Measurements from ENCODE around the gene MTCL1.
A peak's percentile ranks its signal among the peaks of the same experiment; 100 is the strongest.

MTCL1 gene

DNA sequence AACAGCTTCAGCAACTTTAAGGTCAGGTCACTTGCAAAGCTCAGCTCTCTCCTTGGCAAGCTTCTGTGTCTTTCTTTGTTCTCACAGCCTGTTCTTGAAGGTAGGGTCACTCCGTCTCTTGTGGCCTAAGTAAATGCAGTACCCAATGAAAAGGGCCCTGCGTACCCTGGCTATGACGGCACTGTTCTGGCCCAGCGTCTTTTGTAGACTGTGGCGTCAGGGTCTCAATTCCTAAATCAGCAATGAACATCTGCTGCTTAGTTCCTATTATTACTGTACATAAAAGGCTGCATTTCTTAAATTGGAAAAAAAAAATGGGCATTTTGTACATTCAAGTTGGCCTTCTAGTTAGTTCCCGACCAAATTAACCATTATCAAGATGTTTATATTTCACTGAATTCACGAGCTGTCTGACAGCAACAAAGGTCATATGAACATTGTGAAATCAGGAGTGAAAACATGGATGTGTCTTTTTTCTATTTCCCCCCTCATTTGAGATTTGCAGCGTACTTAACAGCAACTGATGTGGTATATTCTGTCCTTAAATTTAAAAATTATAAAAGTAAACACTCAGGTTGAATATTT lies 17.0 kb upstream of the MTCL1 start:
- DNase-seq (ENCODE audit: low read depth in 2 of 2): no peak

DNA sequence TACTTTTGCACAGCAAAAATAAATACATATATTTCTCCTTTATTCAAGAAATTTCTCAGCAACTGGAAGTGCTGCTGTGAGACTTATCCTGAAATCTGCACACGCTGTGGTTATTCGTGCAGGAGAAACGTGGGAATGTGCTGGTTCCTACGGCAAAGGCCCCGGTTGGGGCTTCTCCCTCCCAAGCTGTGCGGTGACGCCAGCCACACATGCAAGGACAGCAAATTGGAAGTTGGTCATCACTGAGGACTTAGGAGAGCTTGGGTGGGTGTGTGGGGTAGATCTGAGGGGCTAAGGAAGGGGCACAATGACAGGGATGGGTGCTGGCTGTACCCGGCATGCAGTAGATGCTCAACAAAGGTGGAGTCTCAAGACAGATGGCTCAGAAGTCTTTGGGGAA lies 16.5 kb upstream of the MTCL1 start:
- DNase-seq (ENCODE audit: low read depth in 2 of 2): no peak

DNA sequence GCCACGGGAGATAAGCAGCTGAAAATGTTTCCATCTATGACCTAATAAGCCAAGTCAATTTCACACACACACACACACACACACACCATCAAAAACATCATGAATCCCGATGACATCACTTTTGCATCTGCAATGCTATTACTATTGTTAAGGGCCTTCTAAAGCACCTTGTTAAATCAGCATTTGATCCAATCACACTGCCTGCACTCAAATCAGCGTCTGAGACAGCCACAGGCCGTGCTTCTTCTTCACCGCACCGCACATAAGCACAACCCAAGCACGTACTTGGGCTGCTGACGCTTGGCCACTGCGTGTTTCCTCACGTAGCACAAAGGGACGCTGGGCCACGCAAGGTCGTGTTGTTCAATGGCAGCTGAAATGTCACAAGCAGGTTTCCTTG lies 15.8 kb upstream of the MTCL1 start:
- no peak for DNase-seq (ENCODE audit: low read depth in 2 of 2)

DNA sequence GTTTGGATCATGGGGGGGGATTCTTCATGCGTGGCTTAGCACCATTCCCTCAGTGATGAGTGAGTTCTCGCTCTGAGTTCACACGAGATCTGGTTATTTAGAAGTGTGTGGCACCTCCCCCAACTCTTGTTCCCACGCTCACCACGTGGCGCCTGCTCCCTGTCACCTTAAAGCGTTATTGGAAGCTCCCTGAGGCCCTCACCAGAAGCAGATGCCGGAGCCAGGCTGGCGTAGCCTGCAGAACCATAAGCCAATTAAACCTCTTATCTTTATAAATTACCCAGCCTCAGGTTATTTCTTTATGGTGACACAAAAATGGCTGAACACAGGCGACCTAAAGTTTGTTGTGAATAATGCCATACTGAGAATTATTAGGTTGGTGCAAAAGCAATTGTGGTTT lies 10.5 kb upstream of the MTCL1 start:
- no peak for DNase-seq (ENCODE audit: low read depth in 2 of 2)

DNA sequence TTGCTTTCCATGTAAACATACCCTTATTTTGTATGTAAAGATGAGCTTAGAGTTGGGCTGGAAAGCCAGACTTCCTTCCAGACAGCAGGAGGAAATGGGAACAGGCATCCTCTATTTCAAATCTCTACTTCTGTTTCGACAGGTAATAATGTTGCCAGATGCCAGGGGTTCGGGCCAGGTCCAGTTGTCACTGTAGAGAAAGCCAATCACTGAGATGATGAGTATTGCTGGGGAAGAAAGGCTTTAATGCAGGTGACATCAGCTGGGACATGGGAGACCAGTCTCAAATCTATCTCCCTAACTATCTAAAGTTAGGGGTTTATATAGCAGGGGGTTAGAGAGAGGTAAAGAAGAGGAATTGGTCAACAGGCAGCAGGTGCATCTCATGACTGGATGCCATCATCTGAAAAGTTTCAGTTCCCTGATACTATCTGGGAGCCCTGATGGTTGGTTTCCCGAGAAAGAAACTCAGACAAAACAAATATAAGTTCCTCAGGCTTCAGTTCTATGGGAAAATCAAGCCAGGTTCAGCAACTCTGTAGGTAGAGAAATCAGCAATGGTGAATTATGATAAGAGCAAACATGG lies 9.3 kb upstream of the MTCL1 start:
- no peak for DNase-seq (ENCODE audit: low read depth in 2 of 2)

DNA sequence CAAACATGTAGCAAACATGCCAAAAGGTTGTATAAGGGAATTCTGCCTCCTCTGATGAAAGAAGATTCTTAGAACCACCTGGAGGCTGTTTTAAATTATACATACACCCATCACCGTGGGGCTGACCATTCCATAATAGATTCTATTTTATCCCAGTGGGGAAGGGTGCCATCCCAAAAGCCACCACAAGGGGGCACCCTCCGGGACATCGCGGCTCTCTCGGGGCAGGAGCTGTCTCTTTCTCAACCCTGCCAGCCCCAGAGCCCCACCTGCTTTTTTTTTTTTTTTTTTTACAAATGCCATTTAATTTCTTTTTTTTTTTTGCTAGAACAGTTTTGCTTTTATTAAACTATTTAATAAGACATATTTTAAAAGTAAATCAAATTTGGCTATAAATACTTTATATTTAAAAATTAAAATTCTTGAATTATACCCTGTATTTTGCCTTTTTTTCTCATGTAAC lies 8.6 kb upstream of the MTCL1 start:
- DNase-seq (ENCODE audit: low read depth in 2 of 2): peak; percentile 52 to 65

DNA sequence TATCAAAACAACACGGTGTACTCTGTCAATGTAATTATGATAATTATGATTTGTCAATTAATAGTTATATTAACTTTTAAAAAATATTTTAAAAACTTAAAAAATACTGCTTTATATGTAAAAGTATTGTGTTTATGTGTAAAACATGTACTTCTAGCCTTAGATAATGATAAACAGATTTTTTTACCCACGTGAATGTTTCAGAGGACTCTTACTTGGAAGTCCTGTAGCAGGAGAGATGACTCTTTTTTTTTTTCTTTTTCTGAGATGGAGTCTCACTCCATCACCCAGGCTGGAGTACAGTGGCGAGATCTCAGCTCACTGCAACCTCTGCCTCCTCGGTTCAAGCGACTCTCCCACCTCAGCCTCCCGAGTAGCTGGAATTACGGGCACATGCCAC lies 6.2 kb upstream of the MTCL1 start:
- DNase-seq (ENCODE audit: low read depth in 2 of 2): no peak

DNA sequence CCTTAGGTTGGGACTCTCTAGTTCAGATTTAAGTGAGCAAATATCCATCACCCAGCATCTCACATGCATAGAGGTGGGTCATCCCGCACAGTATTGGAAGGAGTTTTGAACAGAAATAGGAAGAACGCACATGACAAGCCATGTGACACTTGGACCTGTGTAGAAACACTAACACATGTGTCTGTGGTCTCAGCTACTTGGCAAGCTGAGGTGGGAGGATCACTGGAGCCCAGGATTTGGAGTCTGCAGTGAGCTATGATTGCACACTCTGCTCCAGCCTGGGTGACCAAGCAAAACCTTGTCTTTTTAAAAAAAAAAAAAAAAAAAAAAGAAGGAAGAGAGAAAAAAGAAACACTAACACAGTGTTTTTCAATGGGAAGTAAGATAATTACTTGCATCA lies 5.4 kb upstream of the MTCL1 start:
- DNase-seq (ENCODE audit: low read depth in 2 of 2): no peak

DNA sequence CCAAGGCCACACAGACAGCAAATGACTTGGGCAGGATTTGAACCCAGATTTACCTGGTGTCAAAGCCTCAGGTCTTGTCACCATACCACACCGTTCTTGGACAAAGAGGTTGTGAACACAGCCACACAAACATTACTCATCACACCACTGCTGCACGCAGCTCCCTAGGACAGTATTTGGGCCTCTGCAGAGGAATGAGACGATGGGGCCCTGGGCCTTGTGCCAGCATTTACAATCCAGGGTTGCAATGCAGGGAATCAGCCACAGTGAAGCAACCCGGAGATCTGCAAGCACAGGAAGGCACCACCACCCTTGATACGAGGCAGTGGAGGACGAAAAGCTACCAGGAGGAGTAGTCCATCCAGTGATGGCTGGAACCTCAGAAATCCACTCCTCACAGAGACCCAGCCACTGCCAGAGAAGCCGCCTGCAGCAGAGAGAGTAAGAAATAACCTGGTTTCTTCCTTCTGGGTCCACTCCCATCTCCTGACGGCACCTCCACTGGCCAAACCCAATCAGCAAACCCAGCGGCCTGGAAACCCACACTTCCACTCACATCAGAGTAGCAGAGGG lies 3.7 kb upstream of the MTCL1 start:
- no peak for DNase-seq (ENCODE audit: low read depth in 2 of 2)

DNA sequence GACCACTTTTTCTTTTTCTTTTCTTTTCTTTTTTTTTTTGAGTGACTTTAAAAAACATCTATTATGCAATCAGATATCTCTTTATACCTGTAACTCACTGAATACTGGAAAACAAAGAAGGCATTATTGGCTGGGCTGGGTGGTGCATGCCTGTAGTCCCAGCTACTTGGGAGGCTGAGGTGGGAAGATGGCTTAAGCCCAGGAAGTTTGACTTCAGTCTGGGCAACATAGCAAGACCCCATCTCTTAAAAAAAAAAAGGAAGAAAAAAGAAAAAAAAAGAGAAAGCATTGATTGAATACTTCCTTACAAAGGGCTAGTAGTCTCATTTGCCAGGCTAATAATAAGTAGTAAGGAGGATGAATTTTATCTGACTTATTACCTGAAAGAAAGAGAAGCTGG lies 2.7 kb upstream of the MTCL1 start:
- no peak for DNase-seq (ENCODE audit: low read depth in 2 of 2)

DNA sequence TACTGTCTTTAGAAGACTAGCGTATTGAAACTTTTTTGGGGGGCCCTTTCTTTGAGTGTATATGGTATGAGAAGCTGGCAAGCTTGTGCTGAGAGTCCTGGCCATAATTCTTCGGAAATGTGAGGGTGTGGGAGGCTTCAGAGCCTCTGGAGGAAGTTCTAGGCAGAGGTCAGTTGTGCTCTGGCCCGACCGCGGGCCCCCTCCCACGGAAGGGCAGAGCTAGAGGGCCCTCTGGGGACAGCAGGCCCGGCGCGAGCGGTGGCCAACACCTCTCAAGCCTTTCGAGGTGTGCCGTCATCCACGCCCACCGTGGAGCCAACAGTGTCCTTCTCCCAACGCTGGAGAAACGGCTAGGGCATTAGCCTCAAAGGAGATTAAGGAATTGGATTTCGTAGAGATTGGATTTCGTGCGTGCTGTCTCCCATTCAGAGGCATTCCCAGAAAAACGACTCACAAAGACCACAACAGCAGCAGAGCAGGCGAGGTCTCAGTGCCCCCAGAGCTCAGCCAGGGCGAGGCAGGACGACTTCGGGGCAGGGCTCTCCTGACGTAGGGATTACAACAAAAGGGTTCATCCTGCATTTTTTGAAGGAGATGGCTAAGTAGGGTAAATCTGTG lies 2.2 kb upstream of the MTCL1 start:
- no peak for DNase-seq (ENCODE audit: low read depth in 2 of 2)

DNA sequence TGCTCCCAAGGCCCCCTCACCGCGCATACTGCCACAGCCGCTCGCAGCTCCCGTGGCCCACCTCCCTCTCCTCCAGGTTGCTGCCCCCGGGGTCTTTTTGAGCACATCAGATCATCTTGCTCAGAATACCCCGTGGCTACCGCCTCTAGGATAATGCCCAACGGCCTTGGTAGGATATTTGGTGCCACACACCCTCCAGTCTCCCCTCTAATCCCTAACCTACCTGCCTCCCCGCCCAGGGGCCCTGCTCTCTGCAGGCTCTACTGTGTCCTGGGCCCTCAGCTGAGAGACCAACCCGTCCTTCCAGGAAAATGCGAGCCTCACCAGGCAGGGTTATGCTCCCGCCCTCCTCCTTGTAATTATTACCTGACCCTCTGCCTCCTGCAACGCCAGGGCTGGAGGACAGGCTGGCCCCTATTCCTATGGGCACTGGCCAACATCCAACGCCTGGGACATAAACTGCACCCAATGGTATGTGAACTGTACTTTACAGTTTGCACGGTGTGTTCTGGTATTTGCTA lies 1.5 kb upstream of the MTCL1 start:
- no peak for DNase-seq (ENCODE audit: low read depth in 2 of 2)

DNA sequence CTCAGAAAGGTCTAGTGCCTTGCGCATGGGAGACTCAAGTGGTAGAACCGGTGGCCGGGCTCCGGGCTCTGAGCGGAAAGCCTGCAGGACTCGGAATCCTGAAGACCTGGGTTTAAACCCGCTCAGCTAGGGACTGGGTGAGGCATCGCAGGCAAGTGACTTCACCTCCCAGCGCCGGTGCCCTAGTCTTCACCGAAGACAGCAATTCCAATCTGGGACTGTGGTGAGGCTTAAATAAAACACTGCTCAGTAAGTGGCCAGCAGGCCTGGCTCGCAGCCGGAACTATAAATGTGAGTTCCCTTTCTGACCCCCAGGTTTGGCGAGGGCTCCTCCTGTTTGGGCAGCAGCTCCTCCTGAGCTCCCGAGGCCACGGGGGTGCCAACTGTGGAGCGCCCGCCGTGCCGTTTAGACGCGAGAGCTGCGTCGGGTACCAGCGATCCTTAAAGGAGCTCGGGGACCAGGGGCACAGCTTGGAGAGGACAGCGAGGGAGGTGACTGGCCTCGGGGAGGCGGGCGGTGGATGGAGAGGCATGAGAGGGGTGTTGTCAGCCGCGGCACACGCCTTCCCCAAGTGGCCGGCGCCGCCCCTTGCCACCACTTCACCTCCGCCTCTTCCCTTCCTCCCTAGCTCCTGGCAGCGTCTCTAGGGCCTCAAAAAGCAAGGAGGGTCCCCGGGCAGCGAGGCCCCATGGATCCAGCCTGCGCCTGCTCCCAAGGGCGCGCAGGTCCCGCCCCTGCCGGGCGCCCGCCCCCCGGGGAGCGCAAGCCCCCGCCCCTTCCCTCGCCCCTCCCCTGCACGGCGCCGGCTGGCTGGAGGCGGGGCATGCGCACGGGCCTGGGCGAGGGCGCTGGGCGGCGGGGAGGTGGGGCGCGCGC lies 757 bp upstream of the MTCL1 start:
- DNase-seq (ENCODE audit: low read depth in 2 of 2): peak; percentile 64 to 79

DNA sequence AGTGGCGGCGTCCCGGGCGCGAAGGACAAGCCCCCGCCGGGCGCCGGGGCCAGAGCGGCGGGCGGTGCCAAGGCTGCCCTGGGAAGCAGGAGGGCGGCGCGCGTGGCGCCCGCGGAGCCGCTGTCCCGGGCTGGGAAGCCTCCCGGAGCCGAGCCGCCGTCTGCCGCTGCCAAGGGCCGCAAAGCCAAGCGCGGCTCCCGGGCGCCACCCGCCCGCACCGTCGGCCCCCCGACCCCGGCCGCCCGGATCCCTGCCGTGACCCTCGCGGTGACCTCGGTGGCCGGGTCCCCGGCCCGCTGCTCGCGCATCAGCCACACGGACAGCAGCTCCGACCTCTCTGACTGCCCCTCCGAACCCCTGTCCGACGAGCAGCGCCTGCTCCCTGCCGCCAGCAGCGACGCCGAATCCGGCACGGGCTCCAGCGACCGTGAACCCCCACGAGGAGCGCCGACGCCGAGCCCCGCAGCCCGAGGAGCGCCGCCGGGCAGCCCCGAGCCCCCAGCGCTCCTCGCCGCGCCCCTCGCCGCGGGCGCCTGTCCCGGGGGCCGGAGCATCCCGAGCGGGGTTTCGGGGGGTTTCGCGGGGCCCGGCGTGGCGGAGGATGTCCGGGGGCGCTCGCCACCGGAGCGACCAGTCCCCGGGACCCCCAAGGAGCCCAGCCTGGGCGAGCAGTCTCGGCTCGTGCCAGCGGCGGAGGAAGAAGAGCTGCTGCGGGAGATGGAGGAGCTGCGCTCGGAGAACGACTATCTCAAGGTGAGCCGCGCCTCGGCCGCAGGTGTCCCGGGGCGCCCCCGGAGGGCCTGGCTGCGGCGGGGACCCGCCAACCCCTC lies 820 bp downstream of the MTCL1 start:
- no peak for DNase-seq (ENCODE audit: low read depth in 2 of 2)

DNA sequence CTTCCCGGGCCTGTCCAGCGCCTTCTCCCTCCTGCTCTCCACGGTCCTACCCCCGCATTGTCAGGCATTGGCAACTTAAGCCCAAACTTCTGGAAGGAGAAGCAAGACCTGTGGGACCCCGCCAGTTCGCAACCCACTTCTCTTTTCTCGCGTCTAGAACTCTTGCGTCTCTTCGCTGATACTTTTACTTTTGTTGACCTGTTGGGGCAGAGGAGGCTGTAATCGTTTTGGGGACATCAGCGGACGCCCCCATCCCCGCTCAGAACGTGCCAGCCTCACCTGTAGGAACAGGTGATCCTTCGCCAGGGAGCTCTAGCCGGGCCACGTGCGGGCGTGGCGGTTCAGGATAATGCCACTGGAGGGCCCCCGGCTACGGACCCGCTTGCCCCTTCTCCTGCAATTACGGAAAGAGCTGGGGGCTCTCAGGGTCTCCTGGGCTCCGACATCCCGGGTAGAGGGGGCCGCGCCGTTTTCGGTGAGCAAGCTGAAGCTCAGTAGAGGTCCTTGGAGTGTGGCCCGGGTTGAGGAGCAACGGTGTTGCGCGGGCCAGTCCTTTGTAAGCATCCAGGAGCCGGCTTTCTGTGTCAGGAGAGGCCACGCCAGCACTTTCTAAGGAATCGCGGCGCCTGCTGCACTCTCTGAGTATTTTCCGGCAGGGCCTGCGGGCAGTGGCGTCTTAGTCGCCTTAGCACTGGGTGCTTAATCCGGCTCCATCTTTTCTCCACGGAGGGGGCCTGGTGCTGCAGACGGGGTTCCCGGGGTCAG lies 1.6 kb downstream of the MTCL1 start:
- no peak for DNase-seq (ENCODE audit: low read depth in 2 of 2)

DNA sequence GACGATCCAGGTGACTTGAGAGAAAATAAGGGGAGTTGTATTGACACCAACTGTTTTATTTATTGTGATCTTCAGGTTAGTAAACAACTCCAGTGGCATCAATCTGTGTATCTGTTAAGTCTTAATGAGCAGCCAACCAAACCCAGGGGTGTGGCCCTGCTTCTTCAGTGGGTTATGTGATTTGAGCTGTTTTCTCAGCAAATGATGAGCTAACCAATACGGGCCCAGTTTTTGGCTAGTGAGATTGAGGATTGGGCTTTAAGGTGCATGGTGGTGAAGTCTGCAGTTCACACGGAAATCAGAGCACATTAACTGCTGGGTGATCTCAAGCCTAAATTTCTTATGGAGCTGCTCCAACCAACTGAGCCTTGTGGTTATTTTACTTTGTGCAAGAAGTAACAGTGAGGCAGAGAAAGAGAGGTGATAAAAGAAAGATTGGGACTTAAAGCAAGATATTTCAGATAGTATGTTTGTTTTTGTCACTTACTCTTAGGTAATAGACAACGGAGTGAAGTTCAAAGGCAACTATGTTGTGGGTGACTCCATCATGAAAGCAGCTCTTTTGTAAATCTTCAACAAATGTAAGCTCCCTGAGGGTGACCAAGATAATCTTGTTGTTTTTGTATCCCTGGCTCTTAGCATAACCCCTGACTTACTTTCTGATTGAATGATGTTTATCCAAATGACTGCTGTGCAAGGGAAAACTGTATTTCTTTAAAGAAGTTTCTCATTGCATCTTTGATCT lies 2.4 kb downstream of the MTCL1 start:
- DNase-seq (ENCODE audit: low read depth in 2 of 2): no peak

DNA sequence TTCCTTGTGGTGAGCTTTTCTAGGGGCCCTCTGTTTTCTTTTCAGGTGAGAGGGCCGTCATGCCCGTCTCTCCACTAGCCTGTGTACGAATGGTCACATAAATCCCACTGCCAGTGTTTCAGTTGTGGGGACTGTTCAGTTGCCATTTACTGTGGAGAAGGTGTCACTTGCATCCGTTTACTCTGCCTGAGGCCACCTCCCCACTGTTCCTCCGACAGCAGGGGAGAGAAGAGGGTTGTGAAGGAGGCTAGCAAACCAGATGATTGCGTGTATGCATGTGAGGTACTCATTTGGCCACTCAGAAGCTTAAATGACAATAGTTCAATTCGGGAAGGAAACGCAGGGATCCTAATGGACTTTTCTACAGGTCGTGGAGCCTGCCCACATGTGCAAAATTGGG lies 3.3 kb downstream of the MTCL1 start:
- DNase-seq (ENCODE audit: low read depth in 2 of 2): no peak

DNA sequence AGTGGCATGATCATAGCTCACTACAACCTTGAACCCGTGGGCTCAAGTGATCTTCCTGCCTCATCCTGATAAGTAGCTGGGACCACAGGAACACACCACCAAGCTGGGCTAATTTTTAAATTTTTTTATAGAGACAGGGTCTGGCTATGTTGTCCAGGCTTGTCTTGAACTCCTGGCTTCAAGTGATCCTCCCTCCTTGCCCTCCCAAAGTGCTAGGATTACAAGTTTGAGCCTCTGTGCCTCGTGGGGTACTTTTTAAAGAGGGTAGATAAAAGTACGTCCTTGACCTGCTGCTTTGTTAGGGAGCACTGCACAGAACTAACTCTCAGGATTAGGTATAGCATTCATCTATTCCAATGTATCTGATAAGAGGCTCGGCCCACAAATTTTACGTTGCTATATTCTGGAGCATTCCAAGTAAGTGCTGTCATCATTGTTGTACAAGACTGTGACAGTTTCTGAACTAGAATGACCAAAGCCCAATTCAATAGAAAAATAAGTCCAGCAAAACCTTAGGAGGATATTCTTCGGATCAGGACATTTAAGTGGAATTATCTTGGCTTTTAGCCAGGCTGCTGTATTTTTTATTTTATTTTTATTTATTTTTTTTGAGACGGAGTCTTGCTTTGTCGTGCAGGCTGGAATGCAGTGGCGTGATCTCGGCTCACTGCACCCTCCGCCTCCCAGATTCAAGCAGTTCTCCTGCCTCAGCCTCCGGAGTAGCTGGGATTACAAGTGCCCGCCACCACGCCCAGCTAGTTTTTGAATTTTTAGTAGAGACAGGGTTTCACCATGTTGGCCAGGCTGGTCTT lies 4.1 kb downstream of the MTCL1 start:
- no peak for DNase-seq (ENCODE audit: low read depth in 2 of 2)

DNA sequence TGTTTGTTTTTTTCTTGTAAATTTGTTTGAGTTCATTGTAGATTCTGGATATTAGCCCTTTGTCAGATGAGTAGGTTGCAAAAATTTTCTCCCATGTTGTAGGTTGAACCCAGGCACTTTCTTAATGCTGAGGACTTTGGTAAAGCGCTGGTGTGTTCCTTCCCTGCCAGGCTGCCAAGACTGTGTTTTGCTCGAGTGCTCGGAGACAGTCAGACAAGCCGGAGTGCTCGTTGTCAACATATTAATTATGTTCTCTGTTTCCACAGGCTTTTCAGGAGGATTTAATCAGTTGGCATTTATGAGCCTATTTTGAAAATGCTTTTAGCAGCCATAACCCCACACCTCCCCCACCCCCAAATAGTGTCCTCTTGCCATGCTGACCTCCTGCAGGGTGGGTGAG lies 6.4 kb downstream of the MTCL1 start:
- no peak for DNase-seq (ENCODE audit: low read depth in 2 of 2)

All from stimulated activated CD8-positive, alpha-beta memory T cell treated with anti-CD3 and anti-CD28 coated beads, Interleukin-7, amount 100 ng/mL, for 1 hour (primary cell).